Thoracic aorta (tissue), 2 donors: Measurements from ENCODE around the gene MROH9. TPM values are rescaled to one million over a fixed set of nuclear protein-coding genes. Genes with fewer than 3 reads are reported as not detected.
"Not testable (repeated sequence)": the region's sequence is repeated elsewhere in the genome, so short reads cannot be mapped to it uniquely, and the experiment has no call there.

Experiments
- ATAC-seq: fragments of 150-250 bp; one replicate; pipeline ENCODE4 v1.8.0; 2017; ENCODE audit warnings: low read depth; ENCODE audit not compliant: insufficient number of reproducible peaks, low FRiP score
- DNase-seq: peaks from one replicate; pipeline ENCODE4 v3.0.0-alpha.2; 2020; ENCODE audit warnings: low spot score
- H3K27ac ChIP-seq, 2 donors: fragments of 200-600 bp; sonication (generic); 1 replicate in 1 of 2; 2 replicates in 1 of 2; pipeline ENCODE4 v1.5.1; 2016; ENCODE audit warnings: mild to moderate bottlenecking in 2 of 2, moderate library complexity in 2 of 2
- H3K27me3 ChIP-seq: fragments of 200-600 bp; sonication (generic); replicated peaks from 2 replicates; pipeline ENCODE4 v1.6.0; 2016; ENCODE audit warnings: mild to moderate bottlenecking; ENCODE audit not compliant: insufficient read depth
- H3K36me3 ChIP-seq: fragments of 200-600 bp; sonication (generic); one replicate; pipeline ENCODE4 v1.5.1; 2016
- H3K4me1 ChIP-seq, 2 donors: fragments of 200-600 bp; sonication (generic); 1 replicate in 1 of 2; 2 replicates in 1 of 2; pipeline versions ENCODE4 v1.5.1 to v1.6.0; 2016; ENCODE audit warnings: low read depth in 2 of 2, mild to moderate bottlenecking in 1 of 2; ENCODE audit not compliant: control insufficient read depth in 1 of 2
- H3K4me3 ChIP-seq: fragments of 200-600 bp; sonication (generic); 2 replicates; pipeline ENCODE4 v1.5.1; 2016; ENCODE audit warnings: mild to moderate bottlenecking
- H3K9me3 ChIP-seq: fragments of 200-600 bp; sonication (generic); 2 replicates; pipeline ENCODE4 v1.5.1; 2016
- CTCF ChIP-seq: fragments of 200-600 bp; sonication (generic); IDR thresholded peaks from one replicate; pipeline ENCODE4 v1.5.1; 2019; ENCODE audit warnings: antibody characterized with exemption
- total RNA-seq, 2 donors: library from RNA; depleted of rRNA; stranded (reverse); fragments of >200 nt; gene quantifications; one replicate each; pipeline versions ENCODE4 v1.1.0 to v1.2.3, GENCODE V29; 2016

The MROH9 gene
- total RNA-seq, 2 donors from 2014 or later: not detected

- Histone ChIP-seq H3K36me3 (no peaks in the 10 kb centered on the region), H3K4me1 (peaks cover 2 to 4% of the 10 kb centered on the region in 2 donors)
- no peak for TF ChIP-seq CTCF
These were observed 41.6 kb upstream of the MROH9 start for GRCh38 chr1:170893655-170894297.

GRCh38 chr1:170903961-170904360 lies 31.4 kb upstream of the MROH9 start:
- DNase-seq (no peak), ATAC-seq (no peak)

More at GRCh38 chr1:170893655-170894297, 41.6 kb upstream of the MROH9 start:
- H3K9me3 ChIP-seq: no peaks in the 10 kb centered on the region
- no peak overlapping the region for H3K27ac ChIP-seq
- no peaks in the 10 kb centered on the region for H3K27me3 ChIP-seq
- no peak for ATAC-seq
- no peak overlapping the region for H3K4me3 ChIP-seq
- DNase-seq: no peak

GRCh38 chr1:170908942-170909341 lies 26.4 kb upstream of the MROH9 start:
- no peaks in the 10 kb centered on the region for H3K27me3 ChIP-seq
- no peak for DNase-seq
- H3K4me3 ChIP-seq: no peak overlapping the region
- peaks cover 5 to 24% of the 10 kb centered on the region in 2 donors for H3K4me1 ChIP-seq
- H3K27ac ChIP-seq: no peak overlapping the region
- no peak for ATAC-seq
- no peaks in the 10 kb centered on the region for H3K9me3 ChIP-seq
- H3K36me3 ChIP-seq: no peaks in the 10 kb centered on the region
- TF ChIP-seq CTCF: no peak

More at GRCh38 chr1:170903961-170904360, 31.4 kb upstream of the MROH9 start:
- Histone ChIP-seq H3K9me3 (no peaks in the 10 kb centered on the region), H3K27me3 (no peaks in the 10 kb centered on the region), H3K4me1 (peaks cover 0 to 14% of the 10 kb centered on the region in 2 donors), H3K4me3 (no peak overlapping the region), H3K36me3 (no peaks in the 10 kb centered on the region), H3K27ac (peak overlapping the region; percentile 39 to 50)
- no peak for TF ChIP-seq CTCF

GRCh38 chr1:170910273-170910672 lies 25.1 kb upstream of the MROH9 start:
- Histone ChIP-seq H3K27ac (peak overlapping the region in 1 of 2 donors; percentile 51), H3K4me1 (peaks cover 5 to 15% of the 10 kb centered on the region in 2 donors), H3K4me3 (no peak overlapping the region), H3K36me3 (no peaks in the 10 kb centered on the region), H3K27me3 (no peaks in the 10 kb centered on the region), H3K9me3 (no peaks in the 10 kb centered on the region)
- ATAC-seq: no peak
- no peak for TF ChIP-seq CTCF
- DNase-seq: no peak

- ATAC-seq: no peak
These were observed 18.0 kb upstream of the MROH9 start for GRCh38 chr1:170917373-170917772.

GRCh38 chr1:170924656-170925055 lies 10.7 kb upstream of the MROH9 start:
- Histone ChIP-seq H3K4me1 (peaks cover 10 to 16% of the 10 kb centered on the region in 2 donors), H3K9me3 (peaks cover 16% of the 10 kb centered on the region)
- not testable (repeated sequence) for H3K36me3 ChIP-seq, DNase-seq, H3K27me3 ChIP-seq, ATAC-seq, H3K27ac ChIP-seq, H3K4me3 ChIP-seq

More at GRCh38 chr1:170917373-170917772, 18.0 kb upstream of the MROH9 start:
- Histone ChIP-seq H3K27me3 (no peaks in the 10 kb centered on the region), H3K9me3 (peaks cover 16% of the 10 kb centered on the region), H3K36me3 (no peaks in the 10 kb centered on the region), H3K27ac (no peak overlapping the region), H3K4me3 (no peak overlapping the region), H3K4me1 (no peaks in the 10 kb centered on the region)
- TF ChIP-seq CTCF: no peak
- DNase-seq: no peak
